HG03432 (cell line): ENCODE results near the gene IL17RC.

ENCODE experiments used
- ATAC-seq: cut with Tn5 transposase; IDR thresholded peaks from one replicate; pipeline ENCODE4 v1.9.1; 2021; ENCODE audit warnings: mild to moderate bottlenecking, moderate library complexity; ENCODE audit not compliant: unreplicated experiment

IL17RC gene

DNA sequence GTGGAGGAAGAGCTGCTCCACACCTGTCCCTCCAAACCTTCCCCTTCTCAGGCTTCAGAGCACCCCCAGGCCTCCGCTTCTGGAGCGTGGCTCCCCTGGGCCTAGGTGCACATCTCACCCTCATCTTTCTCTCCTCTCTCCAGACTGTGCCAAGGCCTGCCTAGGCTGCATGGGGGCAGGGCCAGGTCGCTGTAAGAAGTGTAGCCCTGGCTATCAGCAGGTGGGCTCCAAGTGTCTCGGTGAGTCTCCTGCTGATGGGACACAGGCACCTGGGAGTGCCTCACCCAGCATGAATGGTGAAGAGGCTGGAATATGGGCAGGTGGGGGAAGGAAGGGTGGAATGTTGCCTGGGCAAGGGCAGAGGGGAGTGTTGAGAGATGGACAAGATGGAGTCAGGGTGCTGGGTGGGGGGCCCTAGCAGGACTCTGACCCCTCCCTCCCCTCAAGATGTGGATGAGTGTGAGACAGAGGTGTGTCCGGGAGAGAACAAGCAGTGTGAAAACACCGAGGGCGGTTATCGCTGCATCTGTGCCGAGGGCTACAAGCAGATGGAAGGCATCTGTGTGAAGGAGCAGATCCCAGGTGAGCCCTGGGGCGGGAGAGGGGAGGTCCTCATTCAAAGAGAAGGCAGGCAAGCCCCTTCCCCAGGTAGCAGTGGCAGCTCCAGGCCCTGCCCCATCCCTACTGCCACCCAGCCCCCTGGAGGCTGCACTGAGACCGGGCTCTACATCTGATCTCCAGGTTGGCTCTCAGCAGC, 26.2 kb downstream of the IL17RC start:
- ATAC-seq: no peak

- ATAC-seq: no peak
These were observed 27.4 kb downstream of the IL17RC start for GRCh38 chr3:9944271-9944670.

- ATAC-seq: no peak
These were observed 28.5 kb downstream of the IL17RC start for GRCh38 chr3:9945358-9945757.

- peak; percentile 55 for ATAC-seq
These were observed 29.5 kb downstream of the IL17RC start for GRCh38 chr3:9946112-9947024.

- no peak for ATAC-seq
These were observed 30.4 kb downstream of the IL17RC start for GRCh38 chr3:9947025-9947995.

DNA sequence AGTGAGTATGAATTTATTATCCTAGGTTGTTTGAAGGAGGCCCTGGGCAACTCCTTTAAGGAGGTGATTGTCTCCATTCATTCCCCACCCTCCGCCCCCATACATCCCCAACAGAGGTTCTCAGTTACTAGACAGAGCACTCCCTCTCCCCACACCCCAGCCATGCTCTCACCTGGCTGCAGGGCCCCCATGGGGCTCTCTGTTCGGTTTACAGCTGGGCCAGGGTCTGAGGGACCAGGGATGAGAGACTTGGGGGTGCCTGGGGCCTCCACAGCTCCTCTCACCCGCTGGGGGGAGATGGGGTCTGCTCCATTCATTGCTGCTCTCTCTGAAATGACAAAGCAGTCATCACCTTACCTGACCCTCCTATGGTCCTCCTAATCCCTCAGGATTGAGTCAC, 31.7 kb downstream of the IL17RC start:
- no peak for ATAC-seq

- no peak for ATAC-seq
These were observed 32.2 kb downstream of the IL17RC start for GRCh38 chr3:9949115-9949514.

DNA sequence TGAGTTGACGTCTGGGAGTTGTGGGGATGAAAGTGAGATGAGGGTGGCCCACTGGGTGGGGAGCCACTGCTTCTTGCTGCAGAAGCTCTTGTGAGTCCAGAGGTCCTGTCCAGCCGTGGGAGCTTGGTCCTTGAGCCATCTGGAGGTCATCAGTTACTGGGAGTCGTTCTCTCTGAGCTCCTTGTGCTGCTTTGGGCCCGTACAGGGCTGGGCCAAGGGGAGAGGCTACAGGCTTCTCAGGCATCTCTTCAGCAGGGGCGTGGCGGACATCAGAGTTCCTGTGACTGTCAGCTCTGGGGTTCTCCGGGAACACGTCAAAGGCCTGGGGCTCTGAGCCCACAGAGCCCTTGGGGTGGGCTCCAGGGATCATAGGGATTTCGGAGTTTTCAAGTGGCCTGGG, 32.7 kb downstream of the IL17RC start:
- ATAC-seq: no peak

- ATAC-seq: peak; percentile 43
These were observed 34.2 kb downstream of the IL17RC start for GRCh38 chr3:9951126-9951525.

GRCh38 chr3:9951598-9951961, 34.7 kb downstream of the IL17RC start:
- peak; percentile 12 for ATAC-seq

DNA sequence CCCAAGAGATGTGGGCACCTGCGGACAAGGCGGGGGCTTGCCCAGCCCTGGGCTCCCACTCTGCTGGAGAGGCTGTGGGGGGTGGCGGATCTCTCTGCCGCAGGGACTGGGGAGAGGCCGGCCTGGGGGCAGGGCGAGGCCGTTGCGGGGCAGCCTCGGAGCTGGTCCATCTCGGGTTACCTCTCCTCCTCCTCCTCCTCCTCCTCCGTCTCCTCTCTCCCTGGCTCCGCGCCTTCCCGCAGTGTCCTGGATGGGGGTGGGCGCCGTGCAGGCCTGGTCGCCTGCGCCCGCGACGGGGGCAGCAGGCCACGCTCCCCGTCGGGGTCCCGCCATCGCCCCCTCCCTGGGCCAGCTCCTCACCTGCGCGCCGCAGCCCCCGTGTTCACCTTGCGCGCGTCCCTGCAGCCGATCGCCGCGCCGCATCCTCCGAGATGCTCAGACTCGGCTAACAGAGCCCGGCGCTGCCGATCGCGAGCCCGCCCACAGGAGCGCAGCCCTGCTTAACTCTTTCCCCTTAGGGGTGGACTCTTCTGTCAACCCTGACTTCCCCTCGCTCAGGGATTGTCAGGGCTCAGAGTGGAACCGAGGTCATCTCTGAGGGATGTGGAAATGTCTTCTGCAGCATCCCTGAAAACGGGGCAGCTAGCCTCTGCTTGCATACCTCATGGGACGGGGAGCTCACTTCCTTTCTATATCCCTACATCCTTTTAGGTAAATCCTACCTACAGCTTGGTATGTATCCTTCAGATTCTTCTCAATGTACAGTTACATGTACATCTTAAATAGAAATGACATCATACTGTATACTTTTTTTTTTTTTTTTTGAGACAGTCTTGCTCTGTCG, 35.3 kb downstream of the IL17RC start, which contains the start of gene PRRT3:
Gene PRRT3, minus strand, starts transcription at position 447 of the 844 bp plus-strand sequence. CDS start 2,293 bp downstream, outside the sequence.
- peak; percentile 80 for ATAC-seq

DNA sequence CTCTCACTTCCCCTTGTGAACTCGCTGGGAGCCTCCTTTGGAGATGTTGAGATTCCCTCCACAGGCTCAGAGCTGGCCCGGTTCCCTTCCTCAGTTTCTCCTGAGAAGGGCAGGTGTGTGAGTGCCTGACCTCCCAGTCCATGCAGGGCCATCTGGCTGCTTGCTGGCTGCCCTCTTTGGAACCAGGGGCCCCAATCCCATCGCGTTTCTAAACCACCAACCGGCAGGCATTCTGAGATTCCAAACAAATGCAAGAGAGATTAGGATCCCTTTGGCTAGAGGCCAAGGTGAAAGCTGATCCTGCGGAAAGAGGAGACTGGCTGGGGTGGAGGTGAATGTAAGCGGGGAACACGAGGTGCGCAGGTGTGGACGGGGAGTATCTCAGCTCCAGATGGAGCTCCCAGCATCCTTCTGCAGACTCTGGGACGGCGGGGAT, 38.2 kb downstream of the IL17RC start:
- no peak for ATAC-seq

DNA sequence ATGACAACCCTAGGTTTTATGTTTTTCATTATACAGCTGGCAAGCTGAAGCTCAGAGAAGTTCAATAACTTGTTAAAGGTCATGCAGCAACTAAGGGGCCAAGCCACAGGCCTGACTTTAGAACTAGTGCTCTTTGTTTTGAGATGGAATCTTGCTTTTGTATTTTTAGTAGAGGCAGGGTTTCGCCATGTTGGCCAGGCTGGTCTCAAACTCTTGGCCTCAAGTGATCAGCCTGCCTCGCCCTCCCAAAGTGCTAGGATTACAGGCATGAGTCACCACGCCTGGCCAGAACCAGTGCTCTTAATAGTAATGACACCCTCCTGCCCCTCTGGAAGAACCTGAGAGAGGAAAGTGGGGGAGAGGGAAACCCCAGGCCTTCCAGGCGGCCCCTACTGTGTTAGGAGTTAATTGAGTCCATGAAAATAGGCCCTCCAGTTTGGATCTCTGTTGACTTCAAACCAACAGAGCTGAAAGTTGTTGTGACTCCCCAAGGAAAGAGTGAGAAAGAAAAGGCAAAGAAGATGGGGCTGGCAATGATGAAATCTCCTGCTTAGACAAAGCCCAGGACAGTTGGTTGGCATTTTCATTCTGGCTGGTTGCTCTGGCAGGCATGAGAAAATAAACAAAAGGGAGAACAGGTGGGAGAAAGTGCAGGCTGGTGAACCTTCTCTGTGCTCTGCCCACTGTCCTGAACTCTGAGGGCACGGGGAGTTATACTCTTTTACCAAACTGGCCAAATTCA, 38.9 kb downstream of the IL17RC start:
- no peak for ATAC-seq

DNA sequence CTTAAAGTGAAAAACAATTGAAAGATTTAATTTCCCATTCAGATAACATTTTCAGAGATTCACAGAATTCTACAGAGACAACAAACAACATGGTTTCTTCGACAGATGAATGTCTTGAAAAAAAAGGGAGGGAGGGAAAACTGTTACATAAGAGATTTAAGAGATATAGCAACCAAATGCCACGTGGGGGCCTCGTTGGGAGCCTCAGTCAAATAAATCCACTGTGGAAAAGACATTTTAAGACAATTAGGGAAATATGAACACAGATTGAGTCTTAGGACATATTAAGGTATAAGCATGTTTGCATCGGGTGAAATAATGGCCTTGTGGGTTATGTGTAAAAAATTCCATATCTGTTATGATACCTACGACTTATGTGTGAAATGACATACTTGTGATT, 40.3 kb downstream of the IL17RC start:
- ATAC-seq: no peak

GRCh38 chr3:9965200-9965875, 48.4 kb downstream of the IL17RC start:
- ATAC-seq: no peak

GRCh38 chr3:9966841-9967240, 49.9 kb downstream of the IL17RC start:
- ATAC-seq: no peak

DNA sequence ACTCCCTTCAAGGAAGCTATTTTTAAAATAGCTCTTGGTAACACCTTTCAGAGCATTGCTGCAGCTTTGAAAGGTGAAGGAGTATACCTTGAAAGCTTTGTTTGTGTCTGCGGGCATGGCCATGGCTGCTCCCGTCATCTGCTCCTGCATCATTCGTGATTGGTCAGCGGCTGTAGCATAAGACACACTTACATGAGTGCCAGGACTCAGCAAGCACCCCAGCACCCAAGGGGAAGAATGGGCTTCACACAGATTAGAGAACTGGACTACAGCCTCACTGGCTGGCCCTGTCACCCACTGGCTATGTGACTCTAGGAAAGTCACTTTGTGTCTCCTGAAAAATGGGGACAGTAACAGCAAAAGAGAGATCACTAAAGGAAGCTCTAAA, 52.7 kb downstream of the IL17RC start:
- no peak for ATAC-seq

- ATAC-seq: no peak
These were observed 53.2 kb downstream of the IL17RC start for GRCh38 chr3:9970020-9970652.
